GM19468 (cell line): Measurements from ENCODE around the gene GRID2.
"Not testable (repeated sequence)": the region's sequence is repeated elsewhere in the genome, so short reads cannot be mapped to it uniquely, and the experiment has no call there.

Source experiments
- ATAC-seq: cut with Tn5 transposase; IDR thresholded peaks from one replicate; pipeline ENCODE4 v1.9.1; 2021; ENCODE audit warnings: mild to moderate bottlenecking, moderate library complexity, moderate number of reproducible peaks; ENCODE audit not compliant: unreplicated experiment; ENCODE audit errors: extremely low read depth

Gene GRID2

GRCh38 chr4:93348896-93349295, 1045.1 kb downstream of the GRID2 start:
- no peak for ATAC-seq

- ATAC-seq = no peak
Observed at GRCh38 chr4:93351846-93352245, 1048.1 kb downstream of the GRID2 start.

DNA sequence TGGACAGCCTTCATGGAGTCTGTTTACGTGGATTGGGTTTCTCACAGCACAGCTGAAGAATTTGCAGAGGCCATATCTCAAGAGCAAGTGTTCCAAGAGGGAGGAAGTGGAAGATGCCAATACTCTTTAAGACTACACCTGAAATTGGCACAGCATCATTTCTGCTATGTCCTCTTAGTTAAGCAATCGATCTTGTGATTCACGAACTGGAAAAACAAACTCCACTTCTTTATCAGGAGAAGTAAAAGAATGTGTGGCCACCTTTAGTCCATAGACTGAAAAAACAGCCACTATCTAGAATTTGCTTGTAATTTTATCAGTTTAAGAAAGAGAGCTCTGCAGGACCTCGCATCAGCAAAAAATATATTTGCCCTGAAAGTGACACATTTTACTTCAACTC, 1051.6 kb downstream of the GRID2 start:
- ATAC-seq = no peak

- no peak for ATAC-seq
Observed at GRCh38 chr4:93359586-93359985, 1055.8 kb downstream of the GRID2 start.

GRCh38 chr4:93366169-93366755, 1062.5 kb downstream of the GRID2 start:
- ATAC-seq = not testable (repeated sequence)

GRCh38 chr4:93368968-93369367, 1065.2 kb downstream of the GRID2 start:
- no peak for ATAC-seq

- no peak for ATAC-seq
Observed at GRCh38 chr4:93370256-93370655, 1066.5 kb downstream of the GRID2 start.

DNA sequence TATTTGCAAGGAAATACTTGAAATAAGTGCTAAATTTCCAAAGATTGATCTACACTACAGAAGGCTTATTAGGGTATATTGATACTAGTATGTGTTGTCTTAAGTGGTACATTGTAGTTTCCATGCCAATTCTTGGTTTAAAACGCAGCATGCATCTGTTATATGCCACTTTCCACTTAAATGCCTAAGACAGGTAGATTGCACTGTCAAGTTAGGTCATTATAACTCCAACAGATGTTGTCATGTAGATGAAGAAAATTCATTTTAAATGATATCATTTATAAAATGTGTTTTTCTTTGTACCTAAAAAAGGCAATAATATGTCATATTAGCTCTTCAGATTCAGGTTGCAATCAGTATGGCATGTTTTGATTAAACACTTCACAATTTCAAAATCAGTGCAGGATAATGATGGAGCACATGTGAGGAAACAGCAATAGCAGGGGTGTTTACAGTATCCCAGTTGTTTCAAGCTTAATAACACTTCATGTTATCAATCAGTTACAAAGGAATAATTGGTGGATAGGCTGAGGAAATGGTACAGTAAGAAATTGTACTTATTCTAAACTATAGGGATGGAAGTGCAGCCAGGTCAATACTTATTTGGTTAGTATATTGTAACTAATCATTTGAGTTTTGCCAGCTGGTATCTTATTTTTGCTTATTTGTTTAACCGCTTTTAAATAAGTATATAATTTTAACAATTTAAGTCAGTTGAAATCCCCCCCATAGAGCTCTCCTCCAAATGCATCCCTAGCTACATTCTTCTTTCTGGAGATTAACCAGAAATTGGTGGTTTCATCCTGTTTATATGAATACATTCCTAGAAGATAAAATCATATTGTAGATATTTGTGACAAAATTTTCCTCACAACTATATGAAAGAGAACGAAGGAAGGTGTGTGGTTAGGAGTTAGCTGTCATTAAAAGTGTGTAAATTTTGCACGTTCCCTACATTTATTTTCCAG, 1070.4 kb downstream of the GRID2 start:
- ATAC-seq = no peak

- no peak for ATAC-seq
Observed at GRCh38 chr4:93384241-93384640, 1080.5 kb downstream of the GRID2 start.

DNA sequence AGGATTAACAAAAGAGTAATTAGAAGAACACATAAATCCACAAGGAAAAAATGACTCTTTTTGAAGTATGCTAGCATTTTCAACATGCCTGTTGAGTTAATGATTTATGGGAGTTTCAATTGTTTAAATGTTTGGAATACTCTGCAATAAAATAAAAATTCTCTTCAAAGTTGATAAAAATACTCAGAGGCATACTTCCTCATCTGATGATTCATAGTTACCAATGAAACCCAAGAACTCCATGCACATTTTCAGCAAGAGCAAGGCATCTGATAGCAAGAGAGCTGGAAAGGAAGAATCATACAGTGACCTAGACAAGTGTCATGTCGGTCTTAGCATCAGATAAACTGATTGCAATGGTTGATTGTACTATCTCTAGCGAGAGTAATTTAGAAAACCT, 1081.1 kb downstream of the GRID2 start:
- no peak for ATAC-seq

DNA sequence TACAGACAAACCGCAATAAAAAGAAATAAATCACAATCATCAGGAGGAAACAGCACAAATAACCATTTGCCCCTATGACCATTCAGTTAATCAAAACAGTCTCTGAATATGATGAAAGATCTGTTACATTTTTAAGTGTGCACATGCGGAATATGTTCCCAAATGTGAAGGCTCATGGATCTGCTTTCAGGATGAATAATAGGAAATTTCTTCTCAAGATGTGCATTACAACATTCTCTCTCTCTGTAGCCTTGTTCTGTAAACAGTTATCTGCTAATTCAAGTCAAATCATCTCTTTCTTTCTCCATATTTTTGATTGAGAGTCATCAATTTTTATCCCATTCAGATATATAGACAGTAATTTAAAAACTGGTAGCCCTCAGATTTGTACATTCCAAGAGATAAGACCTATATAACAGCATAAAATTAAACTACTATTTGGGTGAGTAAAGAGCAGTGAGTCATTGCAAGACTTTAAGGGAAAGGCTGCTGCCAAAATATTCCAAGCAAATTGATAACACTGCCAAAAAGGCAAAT, 1090.8 kb downstream of the GRID2 start:
- no peak for ATAC-seq

GRCh38 chr4:93396272-93396671, 1092.5 kb downstream of the GRID2 start:
- ATAC-seq = no peak

- ATAC-seq = no peak
Observed at GRCh38 chr4:93403571-93403970, 1099.8 kb downstream of the GRID2 start.

GRCh38 chr4:93407493-93408275, 1103.9 kb downstream of the GRID2 start:
- ATAC-seq = no peak

DNA sequence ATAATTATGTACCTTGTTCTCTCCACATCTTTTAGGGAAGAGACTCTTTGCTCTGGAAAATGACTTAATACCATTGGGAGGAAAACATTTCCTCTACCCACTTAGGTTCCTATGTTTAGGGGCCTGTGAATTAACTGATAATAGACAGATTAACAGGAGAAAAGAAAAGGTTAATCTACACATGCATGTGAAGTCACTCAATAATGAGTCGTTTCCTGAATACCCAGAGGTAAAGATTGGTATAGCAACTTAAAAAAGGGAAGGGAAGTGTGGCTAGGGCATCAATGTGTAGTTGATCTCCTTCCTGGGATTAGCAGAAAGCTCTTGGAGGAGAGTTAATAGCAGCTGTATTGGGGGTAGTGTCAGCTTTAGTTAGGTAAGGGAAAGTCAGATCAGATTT, 1105.3 kb downstream of the GRID2 start:
- ATAC-seq = no peak

- no peak for ATAC-seq
Observed at GRCh38 chr4:93414041-93414550, 1110.3 kb downstream of the GRID2 start.

DNA sequence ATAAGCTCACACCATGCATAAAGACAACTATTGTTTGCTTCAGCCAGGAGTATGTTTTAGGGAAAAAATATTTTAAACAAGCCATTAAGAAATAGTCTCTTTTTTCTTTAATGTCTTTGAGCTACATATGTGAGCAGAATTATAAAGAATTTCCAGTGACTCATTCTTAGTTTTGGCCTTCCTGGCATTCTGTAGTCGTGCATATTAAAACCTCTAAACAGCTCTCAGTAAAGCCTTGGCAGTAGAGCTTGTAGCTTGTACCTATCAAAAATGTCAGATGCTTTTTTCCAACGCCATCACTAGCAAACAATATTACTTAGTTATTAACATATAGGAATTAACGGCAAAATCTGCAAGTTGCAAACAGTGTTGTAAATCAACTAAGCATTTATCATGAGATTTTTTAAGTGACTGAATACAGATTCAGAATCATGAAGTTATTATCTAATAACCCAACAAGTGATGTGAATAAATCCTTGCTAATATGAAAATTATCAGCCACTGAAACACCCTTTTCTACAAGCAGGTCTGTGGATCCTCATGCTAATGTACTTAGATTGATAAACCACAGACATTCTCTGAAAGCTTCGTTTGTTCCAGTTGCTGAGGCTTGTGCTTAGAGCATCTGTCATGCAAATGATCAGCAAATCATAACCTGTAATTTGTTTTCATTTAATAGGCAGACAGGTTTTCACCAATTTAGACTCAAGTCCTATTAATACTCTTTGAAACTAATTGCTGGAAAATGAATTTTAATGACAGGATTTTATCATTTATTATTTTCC, 1112.8 kb downstream of the GRID2 start:
- ATAC-seq = no peak

GRCh38 chr4:93431371-93431770, 1127.6 kb downstream of the GRID2 start:
- no peak for ATAC-seq

DNA sequence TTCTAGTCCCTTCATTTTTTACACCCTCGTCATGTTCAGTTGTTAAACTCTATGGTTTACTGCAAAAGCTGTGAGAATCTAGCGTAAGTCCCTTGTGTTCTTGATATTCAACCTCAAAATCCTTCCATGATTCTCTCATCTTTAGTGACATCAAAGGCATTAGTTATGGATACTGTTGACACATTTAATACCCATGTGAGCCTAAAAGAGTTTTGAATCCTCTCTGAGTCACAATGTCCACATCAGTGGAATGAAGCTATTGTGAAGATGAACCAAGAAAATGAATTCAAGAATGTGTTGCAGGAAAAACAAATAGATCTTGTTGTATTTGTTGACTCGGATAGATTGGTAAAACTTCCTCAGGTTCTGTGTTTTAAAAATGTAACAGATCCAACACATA, 1130.1 kb downstream of the GRID2 start:
- ATAC-seq = no peak
